HUES6 (cell line): ENCODE measurements around the gene PATJ.
"Not testable (repeated sequence)": the region's sequence is repeated elsewhere in the genome, so short reads cannot be mapped to it uniquely, and the experiment has no call there.

Experiments
- H3K27ac ChIP-seq: 2 replicates; pipeline ENCODE4 v1.7.0; 2013; ENCODE audit warnings: low read depth, mild to moderate bottlenecking, low read length, inconsistent platforms
- H3K27me3 ChIP-seq: 2 replicates; pipeline ENCODE4 v1.6.1; 2013; ENCODE audit warnings: low read length; ENCODE audit not compliant: control insufficient read depth, insufficient read depth
- H3K36me3 ChIP-seq: 2 replicates; pipeline ENCODE4 v1.6.1; 2013; ENCODE audit warnings: low read length; ENCODE audit not compliant: control insufficient read depth, insufficient read depth
- H3K4me1 ChIP-seq: 2 replicates; pipeline ENCODE4 v1.6.1; 2013; ENCODE audit warnings: low read length; ENCODE audit not compliant: control insufficient read depth, insufficient read depth
- H3K4me3 ChIP-seq: 2 replicates; pipeline ENCODE4 v1.5.1; 2013; ENCODE audit warnings: low read depth, low read length
- H3K9ac ChIP-seq: one replicate; pipeline ENCODE4 v1.6.1; 2013; ENCODE audit warnings: mild to moderate bottlenecking, low read length
- H3K9me3 ChIP-seq: 2 replicates; pipeline ENCODE4 v1.6.1; 2013; ENCODE audit warnings: low read depth, low read length; ENCODE audit not compliant: control insufficient read depth, insufficient read depth

PATJ gene

DNA sequence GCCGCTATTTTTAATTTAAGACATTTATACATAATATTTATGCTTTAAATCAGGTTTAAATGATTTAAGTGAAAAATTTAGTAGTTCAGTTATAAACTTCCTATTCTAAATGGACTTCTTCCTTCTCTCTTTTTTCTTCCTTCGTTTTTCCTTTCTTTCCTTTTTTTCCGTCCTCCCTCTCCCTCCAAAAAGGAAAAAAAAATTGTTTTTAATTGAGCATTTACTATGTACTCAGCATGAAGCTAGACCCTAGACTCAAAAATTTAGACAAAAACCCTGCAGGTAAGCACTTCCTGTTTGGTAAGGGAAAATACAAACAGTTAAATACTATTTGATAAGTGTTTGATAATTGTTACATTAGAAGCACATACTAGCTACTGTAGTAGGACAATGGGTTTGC, 14.7 kb upstream of the PATJ start:
- Histone ChIP-seq H3K9me3 (no peaks in the 10 kb centered on the region), H3K27ac (no peak overlapping the region), H3K4me1 (0 out of 2 replicates have a peak, but pooled peaks cover 4% of the 10 kb centered on the region), H3K4me3 (no peak overlapping the region), H3K9ac (no peak overlapping the region), H3K36me3 (no peaks in the 10 kb centered on the region), H3K27me3 (no peaks in the 10 kb centered on the region)

DNA sequence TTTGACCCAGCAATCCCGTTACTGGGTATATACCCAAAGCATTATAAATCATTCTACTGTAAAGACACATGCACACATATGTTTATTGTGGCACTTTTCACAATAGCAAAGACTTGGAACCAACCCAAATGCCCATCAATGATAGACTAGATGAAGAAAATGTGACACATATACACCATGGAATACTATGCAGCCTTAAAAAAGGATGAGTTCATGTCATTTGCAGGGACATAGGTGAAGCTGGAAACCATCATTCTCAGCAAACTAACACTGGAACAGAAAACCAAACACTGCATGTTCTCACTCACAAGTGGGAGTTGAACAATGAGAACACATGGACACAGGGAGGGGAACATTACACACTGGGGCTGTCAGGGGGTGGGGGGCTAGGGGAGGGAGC, 11.6 kb upstream of the PATJ start:
- not testable (repeated sequence) for H3K9ac ChIP-seq, H3K4me3 ChIP-seq, H3K27ac ChIP-seq, H3K27me3 ChIP-seq, H3K9me3 ChIP-seq, H3K4me1 ChIP-seq, H3K36me3 ChIP-seq

DNA sequence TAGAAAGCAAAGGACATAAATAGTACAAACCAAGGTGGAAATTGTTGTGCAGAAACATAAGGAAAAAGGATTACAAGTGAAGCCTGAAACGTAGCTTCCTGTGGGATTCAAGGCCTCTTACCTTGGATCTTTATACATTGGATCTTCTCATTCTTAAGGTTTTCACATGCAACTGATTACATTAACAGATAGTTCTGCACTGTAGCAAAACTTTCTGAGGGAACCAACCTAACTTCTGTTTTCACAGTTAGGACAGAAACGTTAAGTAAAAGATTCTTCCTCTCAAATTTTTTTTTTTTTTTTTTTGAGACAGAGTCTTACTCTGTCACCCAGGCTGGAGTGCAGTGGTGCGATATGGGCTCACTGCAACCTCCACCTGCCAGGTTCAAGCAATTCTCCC, 9.6 kb upstream of the PATJ start:
- Histone ChIP-seq H3K36me3 (no peaks in the 10 kb centered on the region), H3K27ac (no peak overlapping the region), H3K9ac (no peak overlapping the region), H3K4me3 (no peak overlapping the region), H3K9me3 (no peaks in the 10 kb centered on the region), H3K4me1 (0 out of 2 replicates have a peak, but pooled peaks cover 4% of the 10 kb centered on the region), H3K27me3 (no peaks in the 10 kb centered on the region)

- Histone ChIP-seq H3K27ac (peak overlapping the region; percentile 24; the same call in 1 of the 2 replicates), H3K4me1 (peaks cover 7% of the 10 kb centered on the region), H3K36me3 (no peaks in the 10 kb centered on the region), H3K9me3 (no peaks in the 10 kb centered on the region), H3K27me3 (no peaks in the 10 kb centered on the region), H3K9ac (peak overlapping the region; percentile 65), H3K4me3 (peak overlapping the region; percentile 91)
Measured at GRCh38 chr1:61740751-61741700, 1.3 kb upstream of the PATJ start.

- Histone ChIP-seq H3K4me3 (peak overlapping the region; percentile 91), H3K9ac (peak overlapping the region; percentile 69), H3K36me3 (no peaks in the 10 kb centered on the region), H3K4me1 (peaks cover 22% of the 10 kb centered on the region), H3K27ac (peak overlapping the region; percentile 57), H3K9me3 (no peaks in the 10 kb centered on the region), H3K27me3 (no peaks in the 10 kb centered on the region)
Measured at GRCh38 chr1:61742620-61743430, 545 bp downstream of the PATJ start.

DNA sequence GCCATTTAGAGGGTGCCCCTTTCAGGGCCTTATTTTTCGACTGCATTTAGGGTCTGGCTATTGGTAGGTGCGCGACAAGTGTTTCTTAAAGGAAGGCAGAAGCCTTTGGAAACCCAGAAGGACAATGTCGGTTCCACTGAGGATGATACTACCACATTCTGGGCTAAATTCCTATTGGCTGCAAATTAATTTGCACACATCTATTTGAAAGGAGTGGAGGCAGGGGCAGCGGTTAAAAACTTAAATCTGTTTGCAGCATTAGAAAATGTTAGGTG, 1.1 kb downstream of the PATJ start:
- no peak overlapping the region for H3K27ac ChIP-seq
- peak overlapping the region; percentile 69 for H3K9ac ChIP-seq
- peaks cover 22% of the 10 kb centered on the region for H3K4me1 ChIP-seq
- no peaks in the 10 kb centered on the region for H3K9me3 ChIP-seq
- H3K4me3 ChIP-seq = peak overlapping the region; percentile 91
- no peaks in the 10 kb centered on the region for H3K27me3 ChIP-seq
- H3K36me3 ChIP-seq = no peaks in the 10 kb centered on the region

DNA sequence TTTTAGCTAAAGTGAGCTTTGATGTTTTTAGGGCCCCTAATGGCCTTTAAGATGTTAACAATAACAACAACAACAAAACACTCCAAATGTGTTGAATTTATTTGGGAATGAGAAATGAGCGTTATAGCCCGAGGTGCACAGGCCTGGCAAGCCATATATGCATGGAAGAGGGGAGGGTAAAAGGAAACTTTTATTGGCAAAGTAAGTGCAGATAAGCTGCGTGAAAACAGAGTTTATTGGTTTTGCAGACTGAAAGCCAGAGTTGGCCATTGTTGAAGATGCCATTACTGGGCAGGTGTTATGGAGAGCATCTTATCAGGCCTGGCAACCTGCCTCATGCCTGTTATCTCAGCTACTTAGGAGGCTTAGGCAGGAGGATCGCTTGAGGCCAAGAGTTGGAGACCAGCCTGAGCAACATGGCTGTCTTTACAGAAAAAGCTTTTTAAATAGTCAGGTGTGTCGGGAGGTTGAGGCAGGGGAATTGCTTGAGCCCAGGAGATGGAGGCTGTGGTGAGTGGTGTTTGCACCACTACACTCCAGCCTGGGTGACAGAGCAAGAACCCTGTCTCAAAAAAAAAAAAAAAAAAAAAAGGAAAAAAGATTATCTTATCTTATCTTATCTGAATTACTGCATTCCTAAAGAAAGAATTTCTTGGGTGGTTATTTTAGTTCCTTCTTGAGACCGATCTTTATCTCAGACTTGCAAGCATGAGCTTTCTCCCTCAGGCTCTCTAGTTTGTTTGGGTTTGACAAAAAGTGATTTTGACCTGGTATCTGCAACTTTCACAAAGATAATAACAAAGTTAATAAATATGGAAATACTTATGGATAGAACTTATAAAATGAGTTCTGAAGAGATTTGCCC, 1.7 kb downstream of the PATJ start:
- Histone ChIP-seq H3K9ac (no peak overlapping the region), H3K4me1 (peaks cover 22% of the 10 kb centered on the region), H3K36me3 (no peaks in the 10 kb centered on the region), H3K9me3 (no peaks in the 10 kb centered on the region), H3K27ac (no peak overlapping the region), H3K4me3 (peak overlapping the region; percentile 91), H3K27me3 (no peaks in the 10 kb centered on the region)

DNA sequence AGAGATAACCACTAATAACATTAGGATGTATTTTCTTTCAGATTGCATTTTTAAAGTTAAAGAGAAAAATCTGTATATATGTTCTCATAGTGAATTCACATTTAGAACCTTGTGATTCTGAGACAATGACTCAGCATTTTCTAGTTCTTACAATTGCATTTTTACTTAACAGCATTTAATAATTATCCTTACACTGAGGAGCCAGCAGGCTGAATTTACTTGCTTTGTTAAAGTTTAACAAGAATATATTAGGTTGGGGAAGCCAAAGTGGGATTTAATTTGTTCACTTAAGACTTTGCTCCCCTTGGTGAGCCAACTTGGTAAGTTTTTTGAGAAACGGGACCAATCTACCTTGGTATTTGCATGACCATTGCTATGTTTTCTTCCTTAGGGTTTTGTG, 4.5 kb downstream of the PATJ start:
- no peaks in the 10 kb centered on the region for H3K9me3 ChIP-seq
- no peak overlapping the region for H3K4me3 ChIP-seq
- peaks cover 22% of the 10 kb centered on the region for H3K4me1 ChIP-seq
- no peaks in the 10 kb centered on the region for H3K36me3 ChIP-seq
- no peaks in the 10 kb centered on the region for H3K27me3 ChIP-seq
- H3K9ac ChIP-seq = peak overlapping the region; percentile 29
- peak overlapping the region; percentile 70 for H3K27ac ChIP-seq

- Histone ChIP-seq H3K27ac (no peak overlapping the region), H3K27me3 (no peaks in the 10 kb centered on the region), H3K9ac (no peak overlapping the region), H3K36me3 (no peaks in the 10 kb centered on the region), H3K4me3 (no peak overlapping the region), H3K9me3 (no peaks in the 10 kb centered on the region), H3K4me1 (peaks cover 29% of the 10 kb centered on the region)
Measured at GRCh38 chr1:61748566-61748965, 6.3 kb downstream of the PATJ start.

DNA sequence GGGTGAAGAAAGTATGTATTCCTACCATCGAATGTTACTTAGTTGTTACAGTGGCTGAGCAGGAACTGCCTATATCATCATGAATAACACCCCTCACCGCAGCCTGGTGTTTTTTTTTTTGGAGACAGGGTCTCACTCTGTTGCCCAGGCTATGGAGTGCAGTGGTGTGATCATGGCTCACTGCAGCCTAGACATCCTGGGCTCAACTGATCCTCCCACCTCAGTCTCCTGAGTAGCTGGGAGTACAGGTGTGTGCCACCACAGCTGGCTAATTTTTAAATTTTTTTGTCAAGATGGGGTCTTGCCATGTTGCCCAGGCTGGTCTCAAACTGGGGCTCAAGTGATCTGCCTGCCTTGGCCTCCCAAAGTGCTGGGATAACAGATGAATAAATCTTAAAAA, 7.3 kb downstream of the PATJ start:
- Histone ChIP-seq H3K9ac (no peak overlapping the region), H3K27me3 (no peaks in the 10 kb centered on the region), H3K36me3 (no peaks in the 10 kb centered on the region), H3K4me1 (peaks cover 27% of the 10 kb centered on the region), H3K27ac (no peak overlapping the region), H3K9me3 (no peaks in the 10 kb centered on the region), H3K4me3 (no peak overlapping the region)
